ENCODE data around the gene NME7. TPM values are rescaled to one million over a fixed set of nuclear protein-coding genes. Genes with fewer than 3 reads are reported as not detected.
A peak's percentile ranks its signal among the peaks of the same experiment; 100 is the strongest.

NME7 gene
- total RNA-seq, 1 donor from 2014 or later = 12.5 TPM

GRCh38 chr1:169100651-169101088, 266.9 kb downstream of the NME7 start:
- Histone ChIP-seq H3K4me1 (ENCODE audit: control insufficient read depth in 3 of 3, insufficient read depth in 3 of 3, low read length in 3 of 3) (peaks cover 9 to 28% (median 21%) of the 10 kb centered on the region in 3 donors), H3K36me3 (ENCODE audit: control insufficient read depth in 3 of 3, insufficient read depth in 3 of 3, low read length in 3 of 3) (no peaks in the 10 kb centered on the region), H3K4me3 (ENCODE audit: low read length in 3 of 3) (no peak overlapping the region), H3K27me3 (ENCODE audit: control insufficient read depth in 3 of 3, insufficient read depth in 3 of 3, low read length in 3 of 3) (no peaks in the 10 kb centered on the region), H3K9me3 (ENCODE audit: control insufficient read depth in 3 of 3, low read length in 3 of 3) (no peaks in the 10 kb centered on the region), H3K27ac (ENCODE audit: low read depth, low read length) (no peak overlapping the region), H3K9ac (ENCODE audit: low read depth in 1 of 3, low read length in 3 of 3) (no peak overlapping the region)

- Histone ChIP-seq H3K9me3 (ENCODE audit: control insufficient read depth in 3 of 3, low read length in 3 of 3) (no peaks in the 10 kb centered on the region), H3K36me3 (ENCODE audit: control insufficient read depth in 3 of 3, insufficient read depth in 3 of 3, low read length in 3 of 3) (no peaks in the 10 kb centered on the region), H3K27ac (ENCODE audit: low read depth, low read length) (no peak overlapping the region), H3K9ac (ENCODE audit: low read depth in 1 of 3, low read length in 3 of 3) (no peak overlapping the region), H3K4me1 (ENCODE audit: control insufficient read depth in 3 of 3, insufficient read depth in 3 of 3, low read length in 3 of 3) (peaks cover 5 to 25% (median 20%) of the 10 kb centered on the region in 3 donors), H3K4me3 (ENCODE audit: low read length in 3 of 3) (no peak overlapping the region), H3K27me3 (ENCODE audit: control insufficient read depth in 3 of 3, insufficient read depth in 3 of 3, low read length in 3 of 3) (no peaks in the 10 kb centered on the region)
These were observed 267.4 kb downstream of the NME7 start for GRCh38 chr1:169100208-169100607.

DNA sequence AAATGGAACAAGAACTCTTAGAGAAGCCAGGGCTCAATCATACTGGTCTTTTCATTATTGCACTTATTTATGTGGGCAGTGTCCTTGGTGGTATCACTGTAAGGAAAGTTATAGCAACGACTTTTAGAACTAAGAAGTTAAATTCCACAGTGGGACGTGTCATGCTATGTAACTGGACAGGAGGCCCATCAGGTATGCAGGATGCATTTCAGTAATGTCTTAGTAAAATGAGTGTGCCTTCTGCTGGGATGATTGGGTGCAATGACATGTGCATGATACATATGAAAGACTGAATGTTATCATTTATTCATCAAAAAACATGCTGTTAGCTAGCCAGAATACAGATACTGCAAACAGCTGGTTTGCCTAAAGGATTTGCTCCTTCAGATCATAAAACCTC, 268.0 kb downstream of the NME7 start:
- Histone ChIP-seq H3K27me3 (ENCODE audit: control insufficient read depth in 3 of 3, insufficient read depth in 3 of 3, low read length in 3 of 3) (no peaks in the 10 kb centered on the region), H3K27ac (ENCODE audit: low read depth, low read length) (no peak overlapping the region), H3K4me3 (ENCODE audit: low read length in 3 of 3) (no peak overlapping the region), H3K9ac (ENCODE audit: low read depth in 1 of 3, low read length in 3 of 3) (no peak overlapping the region), H3K4me1 (ENCODE audit: control insufficient read depth in 3 of 3, insufficient read depth in 3 of 3, low read length in 3 of 3) (peaks cover 0 to 18% (median 15%) of the 10 kb centered on the region in 3 donors), H3K9me3 (ENCODE audit: control insufficient read depth in 3 of 3, low read length in 3 of 3) (no peaks in the 10 kb centered on the region), H3K36me3 (ENCODE audit: control insufficient read depth in 3 of 3, insufficient read depth in 3 of 3, low read length in 3 of 3) (no peaks in the 10 kb centered on the region)

GRCh38 chr1:169098380-169098779, 269.2 kb downstream of the NME7 start:
- H3K27ac ChIP-seq (ENCODE audit: low read depth, low read length) = no peak overlapping the region
- no peak overlapping the region for H3K4me3 ChIP-seq (ENCODE audit: low read length in 3 of 3)
- H3K27me3 ChIP-seq (ENCODE audit: control insufficient read depth in 3 of 3, insufficient read depth in 3 of 3, low read length in 3 of 3) = no peaks in the 10 kb centered on the region
- no peak overlapping the region for H3K9ac ChIP-seq (ENCODE audit: low read depth in 1 of 3, low read length in 3 of 3)
- no peaks in the 10 kb centered on the region for H3K36me3 ChIP-seq (ENCODE audit: control insufficient read depth in 3 of 3, insufficient read depth in 3 of 3, low read length in 3 of 3)
- peaks cover 0 to 14% (median 10%) of the 10 kb centered on the region in 3 donors for H3K4me1 ChIP-seq (ENCODE audit: control insufficient read depth in 3 of 3, insufficient read depth in 3 of 3, low read length in 3 of 3)
- no peaks in the 10 kb centered on the region for H3K9me3 ChIP-seq (ENCODE audit: control insufficient read depth in 3 of 3, low read length in 3 of 3)

DNA sequence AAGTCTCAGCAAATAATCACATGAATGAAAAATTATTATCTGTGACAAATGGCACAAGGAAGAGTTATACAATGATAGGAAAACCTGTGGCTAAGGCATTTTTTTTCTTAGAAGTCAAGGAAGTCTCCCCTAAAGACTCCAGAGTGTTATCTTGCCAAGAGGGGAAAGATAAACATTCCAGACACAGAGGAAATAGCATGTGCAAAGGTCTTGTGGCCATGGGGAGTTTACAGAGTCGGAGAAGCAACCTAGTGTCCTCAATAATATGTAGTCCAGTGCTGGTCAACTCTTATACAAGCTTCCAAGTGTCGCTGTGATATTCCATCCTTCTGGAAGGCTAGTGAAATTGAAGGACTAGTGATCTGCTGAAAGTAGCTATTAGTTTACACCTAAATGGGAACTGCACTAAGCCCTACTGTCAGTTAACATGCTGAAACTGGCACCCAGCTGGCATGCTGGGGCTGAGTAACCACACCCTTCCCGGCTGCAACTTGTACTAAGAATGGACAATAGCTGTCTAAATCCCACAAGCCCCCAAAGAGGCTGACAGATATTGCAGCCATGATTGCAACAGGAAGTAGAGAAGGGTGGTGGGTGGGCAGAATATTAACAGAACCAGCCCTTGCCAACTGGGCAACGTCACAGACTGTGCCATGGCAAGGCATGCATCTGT, 272.6 kb downstream of the NME7 start:
- H3K9ac ChIP-seq (ENCODE audit: low read depth in 1 of 3, low read length in 3 of 3) = no peak overlapping the region
- no peak overlapping the region for H3K27ac ChIP-seq (ENCODE audit: low read depth, low read length)
- H3K4me3 ChIP-seq (ENCODE audit: low read length in 3 of 3) = no peak overlapping the region
- H3K4me1 ChIP-seq (ENCODE audit: control insufficient read depth in 3 of 3, insufficient read depth in 3 of 3, low read length in 3 of 3) = peaks cover 0 to 7% (median 5%) of the 10 kb centered on the region in 3 donors
- H3K27me3 ChIP-seq (ENCODE audit: control insufficient read depth in 3 of 3, insufficient read depth in 3 of 3, low read length in 3 of 3) = no peaks in the 10 kb centered on the region
- H3K36me3 ChIP-seq (ENCODE audit: control insufficient read depth in 3 of 3, insufficient read depth in 3 of 3, low read length in 3 of 3) = no peaks in the 10 kb centered on the region
- no peaks in the 10 kb centered on the region for H3K9me3 ChIP-seq (ENCODE audit: control insufficient read depth in 3 of 3, low read length in 3 of 3)

- no peaks in the 10 kb centered on the region for H3K27me3 ChIP-seq (ENCODE audit: control insufficient read depth in 3 of 3, insufficient read depth in 3 of 3, low read length in 3 of 3)
- no peaks in the 10 kb centered on the region for H3K36me3 ChIP-seq (ENCODE audit: control insufficient read depth in 3 of 3, insufficient read depth in 3 of 3, low read length in 3 of 3)
- H3K27ac ChIP-seq (ENCODE audit: low read depth, low read length) = no peak overlapping the region
- H3K9ac ChIP-seq (ENCODE audit: low read depth in 1 of 3, low read length in 3 of 3) = no peak overlapping the region
- H3K4me3 ChIP-seq (ENCODE audit: low read length in 3 of 3) = no peak overlapping the region
- H3K9me3 ChIP-seq (ENCODE audit: control insufficient read depth in 3 of 3, low read length in 3 of 3) = no peaks in the 10 kb centered on the region
- H3K4me1 ChIP-seq (ENCODE audit: control insufficient read depth in 3 of 3, insufficient read depth in 3 of 3, low read length in 3 of 3) = peaks cover 0 to 7% (median 5%) of the 10 kb centered on the region in 3 donors
These were observed 275.2 kb downstream of the NME7 start for GRCh38 chr1:169092399-169092798.

DNA sequence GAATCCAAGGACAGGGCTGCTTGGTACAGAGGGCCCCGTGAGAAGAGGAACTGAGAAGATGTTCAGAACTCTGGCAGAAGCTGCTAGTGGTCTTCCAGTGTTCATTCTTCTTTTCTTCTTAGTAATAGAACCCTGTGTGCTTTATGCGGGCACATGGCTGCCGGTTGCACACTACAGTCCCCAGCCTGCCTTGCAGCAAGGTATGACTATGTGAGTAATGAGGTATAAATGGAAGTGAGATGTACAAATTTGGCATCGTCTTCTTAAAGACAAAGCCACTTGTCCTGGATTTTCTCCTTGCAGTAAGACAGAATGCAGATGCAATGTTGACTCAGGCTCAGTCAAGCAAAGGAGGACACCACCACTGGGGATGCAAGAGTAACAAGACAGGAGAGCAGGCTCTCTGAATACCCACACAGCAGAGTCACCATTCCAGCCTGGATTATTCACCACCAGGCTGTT, 276.1 kb downstream of the NME7 start:
- peak overlapping the region in 1 of 3 donors; percentile 10 for H3K9ac ChIP-seq (ENCODE audit: low read depth in 1 of 3, low read length in 3 of 3)
- no peaks in the 10 kb centered on the region for H3K9me3 ChIP-seq (ENCODE audit: control insufficient read depth in 3 of 3, low read length in 3 of 3)
- peaks cover 0 to 7% (median 5%) of the 10 kb centered on the region in 3 donors for H3K4me1 ChIP-seq (ENCODE audit: control insufficient read depth in 3 of 3, insufficient read depth in 3 of 3, low read length in 3 of 3)
- H3K36me3 ChIP-seq (ENCODE audit: control insufficient read depth in 3 of 3, insufficient read depth in 3 of 3, low read length in 3 of 3) = no peaks in the 10 kb centered on the region
- no peak overlapping the region for H3K27ac ChIP-seq (ENCODE audit: low read depth, low read length)
- no peaks in the 10 kb centered on the region for H3K27me3 ChIP-seq (ENCODE audit: control insufficient read depth in 3 of 3, insufficient read depth in 3 of 3, low read length in 3 of 3)
- no peak overlapping the region for H3K4me3 ChIP-seq (ENCODE audit: low read length in 3 of 3)

DNA sequence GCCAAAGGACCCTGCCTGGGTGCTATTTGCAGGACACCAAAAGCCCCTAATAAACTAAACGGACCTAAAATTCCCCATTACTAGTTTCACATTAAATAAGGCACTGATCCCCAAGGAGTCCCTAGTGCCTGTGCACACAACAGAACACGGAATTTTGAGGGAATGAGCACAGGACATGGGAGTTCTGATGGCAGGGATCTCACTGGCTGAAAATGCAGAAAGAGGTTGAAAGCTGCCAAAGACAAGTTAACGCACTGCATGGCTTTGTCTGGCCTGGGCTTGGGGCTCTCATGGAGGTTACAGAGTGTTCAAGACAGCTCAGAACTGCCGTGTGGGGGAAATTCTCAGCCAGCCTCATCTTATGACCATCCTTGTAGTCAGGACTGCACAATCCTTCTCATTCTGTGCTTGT, 276.7 kb downstream of the NME7 start:
- H3K9me3 ChIP-seq (ENCODE audit: control insufficient read depth in 3 of 3, low read length in 3 of 3) = no peaks in the 10 kb centered on the region

DNA sequence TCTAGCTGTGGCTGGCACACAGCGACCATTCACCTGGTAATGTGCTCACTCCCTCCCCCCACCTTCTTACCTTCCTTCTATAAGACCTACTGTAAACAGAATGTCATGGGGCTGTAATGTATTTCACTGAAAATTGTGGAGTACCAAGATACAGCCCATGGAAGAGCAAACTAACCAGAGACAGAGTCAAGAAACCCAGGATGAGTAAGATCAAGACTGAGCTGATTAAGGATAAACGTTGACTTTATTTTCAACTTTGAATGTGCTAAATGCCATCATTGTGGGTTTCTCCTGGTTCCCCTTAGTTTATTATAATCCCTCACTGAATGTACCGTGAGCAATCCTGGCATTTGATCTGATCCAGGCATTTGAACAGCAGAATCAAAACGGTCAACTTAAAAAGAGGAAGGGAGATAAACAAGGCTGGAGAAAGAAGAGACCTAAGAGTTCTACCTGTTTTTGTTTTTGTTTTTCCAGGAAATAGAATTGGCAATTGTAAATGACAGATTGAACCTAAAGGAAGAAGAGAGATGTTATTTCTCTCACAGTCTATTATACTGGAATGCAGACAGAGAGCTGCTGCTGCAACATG, 277.2 kb downstream of the NME7 start:
- H3K27me3 ChIP-seq (ENCODE audit: control insufficient read depth in 3 of 3, insufficient read depth in 3 of 3, low read length in 3 of 3) = no peaks in the 10 kb centered on the region
- no peak overlapping the region for H3K27ac ChIP-seq (ENCODE audit: low read depth, low read length)
- peaks cover 0 to 6% (median 5%) of the 10 kb centered on the region in 3 donors for H3K4me1 ChIP-seq (ENCODE audit: control insufficient read depth in 3 of 3, insufficient read depth in 3 of 3, low read length in 3 of 3)
- H3K9me3 ChIP-seq (ENCODE audit: control insufficient read depth in 3 of 3, low read length in 3 of 3) = no peaks in the 10 kb centered on the region
- H3K9ac ChIP-seq (ENCODE audit: low read depth in 1 of 3, low read length in 3 of 3) = no peak overlapping the region
- no peaks in the 10 kb centered on the region for H3K36me3 ChIP-seq (ENCODE audit: control insufficient read depth in 3 of 3, insufficient read depth in 3 of 3, low read length in 3 of 3)
- H3K4me3 ChIP-seq (ENCODE audit: low read length in 3 of 3) = no peak overlapping the region

More for the DNA sequence above, 276.7 kb downstream of the NME7 start:
- H3K4me3 ChIP-seq (ENCODE audit: low read length in 3 of 3) = peak overlapping the region in 1 of 3 donors; percentile 15
- no peak overlapping the region for H3K9ac ChIP-seq (ENCODE audit: low read depth in 1 of 3, low read length in 3 of 3)
- H3K27ac ChIP-seq (ENCODE audit: low read depth, low read length) = no peak overlapping the region
- H3K27me3 ChIP-seq (ENCODE audit: control insufficient read depth in 3 of 3, insufficient read depth in 3 of 3, low read length in 3 of 3) = no peaks in the 10 kb centered on the region
- no peaks in the 10 kb centered on the region for H3K36me3 ChIP-seq (ENCODE audit: control insufficient read depth in 3 of 3, insufficient read depth in 3 of 3, low read length in 3 of 3)
- peaks cover 0 to 7% (median 5%) of the 10 kb centered on the region in 3 donors for H3K4me1 ChIP-seq (ENCODE audit: control insufficient read depth in 3 of 3, insufficient read depth in 3 of 3, low read length in 3 of 3)

- H3K4me1 ChIP-seq (ENCODE audit: control insufficient read depth in 3 of 3, insufficient read depth in 3 of 3, low read length in 3 of 3) = peaks cover 0 to 5% (median 4%) of the 10 kb centered on the region in 3 donors
- H3K9me3 ChIP-seq (ENCODE audit: control insufficient read depth in 3 of 3, low read length in 3 of 3) = no peaks in the 10 kb centered on the region
- no peak overlapping the region for H3K9ac ChIP-seq (ENCODE audit: low read depth in 1 of 3, low read length in 3 of 3)
- H3K4me3 ChIP-seq (ENCODE audit: low read length in 3 of 3) = no peak overlapping the region
- H3K36me3 ChIP-seq (ENCODE audit: control insufficient read depth in 3 of 3, insufficient read depth in 3 of 3, low read length in 3 of 3) = no peaks in the 10 kb centered on the region
- H3K27me3 ChIP-seq (ENCODE audit: control insufficient read depth in 3 of 3, insufficient read depth in 3 of 3, low read length in 3 of 3) = no peaks in the 10 kb centered on the region
- no peak overlapping the region for H3K27ac ChIP-seq (ENCODE audit: low read depth, low read length)
These were observed 277.8 kb downstream of the NME7 start for GRCh38 chr1:169089776-169090175.
